ENCODE results near the gene PDZK1.
"Not testable (repeated sequence)": the region's sequence is repeated elsewhere in the genome, so short reads cannot be mapped to it uniquely, and the experiment has no call there.

The PDZK1 gene

DNA sequence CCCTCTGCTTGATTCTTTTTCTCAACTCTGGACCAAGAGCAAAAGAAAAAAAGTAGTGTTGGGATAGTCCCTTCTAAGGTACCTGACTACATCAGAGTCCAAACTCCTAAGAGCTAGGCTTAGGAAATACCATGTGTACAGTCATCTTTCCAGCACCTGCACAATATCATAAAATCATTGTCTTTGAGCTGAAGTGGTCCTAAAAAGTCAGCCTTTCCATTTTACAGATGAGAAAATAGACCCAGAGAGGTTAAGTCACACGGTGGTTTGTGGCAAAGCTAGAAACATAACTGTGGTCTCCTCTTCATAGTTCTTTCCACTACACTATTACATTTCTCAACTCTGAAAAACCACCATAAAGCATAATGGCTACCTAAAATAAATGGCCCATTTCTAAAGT lies 63.2 kb downstream of the PDZK1 start:
- DNase-seq = not testable (repeated sequence)

DNA sequence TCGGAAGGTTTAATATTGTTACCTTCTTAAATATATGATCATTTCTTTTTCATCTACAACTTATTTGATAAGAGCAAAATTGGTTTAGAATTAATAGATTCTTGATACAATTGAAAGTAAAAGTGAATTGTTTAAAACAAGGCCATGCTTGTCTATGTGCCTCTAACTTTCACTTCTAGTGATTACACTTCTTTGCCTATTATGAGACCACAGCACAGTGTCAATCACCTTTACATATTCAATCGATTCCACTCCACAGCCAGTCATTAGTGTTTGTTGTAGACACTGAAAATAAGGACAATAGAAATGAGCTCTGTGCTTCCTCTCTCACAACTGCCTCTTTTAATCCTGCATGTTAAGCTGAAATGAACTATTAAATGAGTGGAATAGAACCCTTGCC lies 65.3 kb downstream of the PDZK1 start:
- DNase-seq = not testable (repeated sequence)

DNA sequence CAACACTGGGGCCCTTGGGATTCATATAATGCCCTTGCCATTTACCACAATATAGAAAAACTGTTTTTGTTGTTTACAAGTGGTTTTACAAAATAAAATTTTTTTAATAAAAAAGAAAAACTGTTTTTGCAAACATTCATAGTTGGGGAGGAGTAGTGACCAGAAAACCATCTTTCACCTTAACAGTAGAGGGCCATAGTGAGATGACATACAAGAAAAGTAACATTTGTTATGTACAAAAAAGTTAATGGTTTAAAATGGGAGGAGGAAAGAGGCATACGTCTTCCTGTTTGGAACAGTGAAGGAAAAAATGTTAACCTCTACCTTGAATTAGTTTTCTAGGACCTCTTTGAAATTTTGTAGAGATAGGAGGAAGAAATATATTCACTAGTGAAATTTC lies 70.9 kb downstream of the PDZK1 start:
- DNase-seq = not testable (repeated sequence)

- DNase-seq = not testable (repeated sequence)
These were observed 85.0 kb downstream of the PDZK1 start for GRCh38 chr1:145622177-145622576.
